ENCODE results near the gene MMAB. TPM values are rescaled to one million over a fixed set of nuclear protein-coding genes. Genes with fewer than 3 reads are reported as not detected.

MMAB gene
- total and polyA plus RNA-seq, 8 donors: 6.2 to 71.2 (median 29.8) TPM

- TF ChIP-seq EP300 (IDR thresholded peaks at IDR 0.05) (no peak), POLR2A (IDR thresholded peaks at IDR 0.05) (no peak), POLR2AphosphoS5 (IDR thresholded peaks at IDR 0.05) (no peak), CTCF (IDR thresholded peaks at IDR 0.05) (no peak)
- H3K4me3 ChIP-seq: no peak overlapping the region
- H3K27ac ChIP-seq: no peak overlapping the region
- H3K36me3 ChIP-seq: peaks cover 0 to 56% (median 9%) of the 10 kb centered on the region in 4 donors
- H3K9me3 ChIP-seq: no peaks in the 10 kb centered on the region
- DNase-seq: no peak
- H3K27me3 ChIP-seq: no peaks in the 10 kb centered on the region
- intact Hi-C loops (cut with DNase I; ENCODE audit: low total_unique reads): no loop called here
- WGBS, 5 donors: 67 to 75% (median 71%) methylated on average over 4 of the region's 4 CpGs
- H3K4me1 ChIP-seq: peaks cover 0 to 6% (median 3%) of the 10 kb centered on the region in 4 donors
Measured at GRCh38 chr12:109541413-109541726, 31.9 kb downstream of the MMAB start.

GRCh38 chr12:109540526-109541412, 32.5 kb downstream of the MMAB start:
- Histone ChIP-seq H3K9me3 (no peaks in the 10 kb centered on the region), H3K36me3 (peaks cover 0 to 62% (median 15%) of the 10 kb centered on the region in 4 donors), H3K27ac (no peak overlapping the region), H3K4me1 (peaks cover 0 to 6% (median 3%) of the 10 kb centered on the region in 4 donors), H3K27me3 (no peaks in the 10 kb centered on the region), H3K4me3 (no peak overlapping the region)
- no peak for DNase-seq
- TF ChIP-seq CTCF (IDR thresholded peaks at IDR 0.05): no peak
- no peak for TF ChIP-seq POLR2AphosphoS5 (IDR thresholded peaks at IDR 0.05)
- TF ChIP-seq POLR2A (IDR thresholded peaks at IDR 0.05): no peak
- TF ChIP-seq EP300 (IDR thresholded peaks at IDR 0.05): no peak
- intact Hi-C loops (cut with DNase I; ENCODE audit: low total_unique reads): no loop called here
- whole genome bisulfite sequencing, 5 donors: 85 to 93% (median 91%) methylated on average over 16 of the region's 16 CpGs

GRCh38 chr12:109539508-109539907, 33.8 kb downstream of the MMAB start:
- Histone ChIP-seq H3K4me1 (no peaks in the 10 kb centered on the region), H3K36me3 (peaks cover 0 to 72% (median 28%) of the 10 kb centered on the region in 4 donors), H3K9me3 (no peaks in the 10 kb centered on the region), H3K4me3 (no peak overlapping the region), H3K27me3 (no peaks in the 10 kb centered on the region), H3K27ac (no peak overlapping the region)
- TF ChIP-seq POLR2A (IDR thresholded peaks at IDR 0.05): no peak
- TF ChIP-seq EP300 (IDR thresholded peaks at IDR 0.05): no peak
- no peak for TF ChIP-seq POLR2AphosphoS5 (IDR thresholded peaks at IDR 0.05)
- TF ChIP-seq CTCF (IDR thresholded peaks at IDR 0.05): no peak
- intact Hi-C loops (cut with DNase I; ENCODE audit: low total_unique reads): no loop called here
- no peak for DNase-seq
- WGBS, 5 donors: 60 to 85% (median 84%) methylated on average over 9 of the region's 9 CpGs

GRCh38 chr12:109538191-109538863, 35.0 kb downstream of the MMAB start:
- TF ChIP-seq POLR2AphosphoS5 (IDR thresholded peaks at IDR 0.05) (no peak), CTCF (IDR thresholded peaks at IDR 0.05) (no peak), EP300 (IDR thresholded peaks at IDR 0.05) (no peak), POLR2A (IDR thresholded peaks at IDR 0.05) (no peak)
- no peak for DNase-seq
- Histone ChIP-seq H3K4me3 (no peak overlapping the region), H3K27me3 (no peaks in the 10 kb centered on the region), H3K36me3 (peaks cover 3 to 74% (median 40%) of the 10 kb centered on the region in 4 donors), H3K9me3 (no peaks in the 10 kb centered on the region), H3K27ac (no peak overlapping the region), H3K4me1 (no peaks in the 10 kb centered on the region)
- WGBS, 5 donors: 76 to 78% (median 78%) methylated on average over 14 to 16 of the region's 16 CpGs
- intact Hi-C loops (cut with DNase I; ENCODE audit: low total_unique reads): no loop called here
